ENCODE data around the gene WDFY1. TPM values are rescaled to one million over a fixed set of nuclear protein-coding genes. Genes with fewer than 3 reads are reported as not detected.

The WDFY1 gene
- total and polyA plus RNA-seq, 12 donors, result 7.8 to 45.2 (median 32.5) TPM

DNA sequence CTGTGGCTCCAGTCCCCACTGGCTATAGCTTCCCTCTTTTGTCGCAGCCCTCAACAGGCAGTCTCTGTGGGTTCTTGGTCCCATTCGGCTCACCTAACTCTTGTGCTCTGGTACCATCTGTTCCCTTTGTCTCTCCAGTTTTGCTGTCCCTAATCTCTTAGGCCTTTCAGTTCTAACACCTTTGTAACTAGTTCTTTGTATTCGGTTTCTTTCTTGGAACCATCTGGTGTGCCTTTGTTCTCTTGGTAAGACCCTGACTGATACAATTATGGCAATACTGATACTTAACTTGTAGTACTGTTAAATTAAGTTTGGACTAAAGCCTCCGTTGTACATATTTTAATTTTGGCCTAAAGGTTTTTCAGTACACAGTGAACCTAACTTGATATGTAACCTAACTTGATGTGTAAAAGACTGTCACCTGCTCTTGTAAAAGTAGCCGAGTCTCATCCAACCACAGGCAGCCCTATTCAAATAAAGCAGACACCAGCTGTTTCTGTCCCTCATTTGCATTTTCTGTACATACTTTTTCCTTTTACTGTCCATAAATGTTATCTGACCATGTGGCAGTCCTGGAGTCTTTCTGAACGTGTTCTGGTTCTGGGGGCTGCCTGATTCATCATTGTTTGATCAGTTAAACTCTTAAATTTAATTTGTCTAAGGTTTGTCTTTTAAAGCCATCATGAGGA is 7.3 kb upstream of the WDFY1 start:
- Histone ChIP-seq H3K36me3 (replicated peaks in 1 of 2) (no peaks in the 10 kb centered on the region), H3K4me1 (replicated peaks in 1 of 2) (peaks cover 5 to 8% of the 10 kb centered on the region in 2 donors), H3K4me3 (no peak overlapping the region), H3K27me3 (no peaks in the 10 kb centered on the region), H3K27ac (no peak overlapping the region), H3K9me3 (replicated peaks in 1 of 3) (no peaks in the 10 kb centered on the region)
- TF ChIP-seq, protein P1, sequence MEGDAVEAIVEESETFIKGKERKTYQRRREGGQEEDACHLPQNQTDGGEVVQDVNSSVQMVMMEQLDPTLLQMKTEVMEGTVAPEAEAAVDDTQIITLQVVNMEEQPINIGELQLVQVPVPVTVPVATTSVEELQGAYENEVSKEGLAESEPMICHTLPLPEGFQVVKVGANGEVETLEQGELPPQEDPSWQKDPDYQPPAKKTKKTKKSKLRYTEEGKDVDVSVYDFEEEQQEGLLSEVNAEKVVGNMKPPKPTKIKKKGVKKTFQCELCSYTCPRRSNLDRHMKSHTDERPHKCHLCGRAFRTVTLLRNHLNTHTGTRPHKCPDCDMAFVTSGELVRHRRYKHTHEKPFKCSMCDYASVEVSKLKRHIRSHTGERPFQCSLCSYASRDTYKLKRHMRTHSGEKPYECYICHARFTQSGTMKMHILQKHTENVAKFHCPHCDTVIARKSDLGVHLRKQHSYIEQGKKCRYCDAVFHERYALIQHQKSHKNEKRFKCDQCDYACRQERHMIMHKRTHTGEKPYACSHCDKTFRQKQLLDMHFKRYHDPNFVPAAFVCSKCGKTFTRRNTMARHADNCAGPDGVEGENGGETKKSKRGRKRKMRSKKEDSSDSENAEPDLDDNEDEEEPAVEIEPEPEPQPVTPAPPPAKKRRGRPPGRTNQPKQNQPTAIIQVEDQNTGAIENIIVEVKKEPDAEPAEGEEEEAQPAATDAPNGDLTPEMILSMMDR (IDR thresholded peaks at IDR 0.05), result no peak
- no peak for TF ChIP-seq POLR2A (IDR thresholded peaks at IDR 0.05)
- 83 to 90% (median 85%) methylated on average over 6 of the region's 6 CpGs for WGBS, 4 donors
- intact Hi-C loops (cut with DNase I), result no loop called here
- DNase-seq, result no peak

DNA sequence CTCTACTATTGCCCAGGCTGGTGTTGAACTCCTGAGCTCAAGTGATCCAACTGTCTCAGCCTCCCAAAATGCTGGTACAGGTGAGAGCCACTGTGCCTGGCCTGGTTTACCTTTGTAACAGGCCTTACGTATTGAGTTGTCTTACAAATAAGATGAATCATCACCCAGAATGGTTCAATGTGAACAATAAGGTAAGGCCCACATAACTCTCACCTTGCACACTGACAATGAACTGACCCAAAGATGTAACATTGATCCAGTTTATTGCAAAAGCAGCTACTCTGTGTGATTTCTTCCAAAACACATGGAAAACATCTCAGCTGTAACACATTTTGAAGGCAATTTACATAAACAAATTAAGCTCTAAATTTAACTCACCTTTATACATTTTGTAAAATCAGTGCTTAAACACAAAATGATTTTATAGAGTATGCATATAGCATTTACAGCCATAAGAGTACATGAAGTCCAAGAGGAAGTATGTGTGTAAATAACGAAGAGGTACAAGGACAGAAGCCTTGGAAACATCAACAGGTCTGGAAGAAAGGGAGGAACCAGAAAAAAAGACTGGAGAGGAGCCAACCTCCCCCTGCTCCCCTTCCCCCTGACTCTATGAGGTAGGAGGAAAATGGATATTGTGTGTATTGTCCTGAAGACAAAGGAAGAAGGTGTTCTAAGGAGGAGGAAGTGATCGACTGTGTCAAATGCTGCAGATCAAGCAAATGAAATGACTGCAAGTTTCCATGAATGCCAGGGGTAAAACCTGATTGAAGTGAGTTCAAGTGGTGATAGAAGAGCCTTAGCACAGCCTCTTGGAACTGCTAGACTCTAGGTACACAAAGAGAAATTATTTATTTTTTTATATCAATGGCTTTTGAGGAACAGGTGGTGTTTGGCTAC is 5.6 kb upstream of the WDFY1 start:
- Histone ChIP-seq H3K27ac (no peak overlapping the region), H3K27me3 (no peaks in the 10 kb centered on the region), H3K9me3 (replicated peaks in 1 of 3) (no peaks in the 10 kb centered on the region), H3K4me1 (replicated peaks in 1 of 2) (peaks cover 0 to 5% of the 10 kb centered on the region in 2 donors), H3K36me3 (replicated peaks in 1 of 2) (no peaks in the 10 kb centered on the region), H3K4me3 (no peak overlapping the region)
- intact Hi-C loops (cut with DNase I), result no loop called here
- no peak for DNase-seq
- TF ChIP-seq POLR2A (IDR thresholded peaks at IDR 0.05), result no peak
- TF ChIP-seq, protein P1 (IDR thresholded peaks at IDR 0.05), result no peak
- 64 to 72% (median 67%) methylated on average over 3 of the region's 3 CpGs for WGBS, 4 donors

DNA sequence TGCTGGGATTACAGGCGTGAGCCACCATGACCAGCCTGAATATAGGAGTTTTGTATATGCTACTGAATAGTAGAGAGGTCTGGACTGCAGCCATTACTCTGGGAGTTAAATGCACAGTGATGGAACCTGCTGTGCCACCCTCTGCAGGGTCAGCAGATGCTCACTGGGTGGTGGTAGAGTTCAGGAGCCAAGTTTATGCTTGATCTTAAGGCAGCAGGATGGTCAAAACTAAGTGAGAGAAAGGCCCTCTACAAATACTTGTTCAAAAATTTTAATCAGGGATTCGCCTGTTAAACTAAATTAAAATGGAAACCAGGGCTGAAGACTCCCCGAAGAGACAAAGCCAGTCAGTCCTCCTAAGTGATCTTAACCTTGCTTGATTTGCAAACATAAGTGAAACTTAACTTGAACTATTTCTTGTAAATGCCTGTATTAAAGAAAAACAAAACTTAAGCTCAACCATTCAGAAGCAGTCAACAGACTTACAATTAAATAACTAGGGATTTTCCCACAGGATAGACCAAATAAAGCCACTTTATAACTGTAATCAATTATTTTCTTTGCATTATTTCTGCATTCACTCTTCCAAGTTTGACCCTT is 4.2 kb upstream of the WDFY1 start:
- H3K27me3 ChIP-seq, result no peaks in the 10 kb centered on the region
- DNase-seq, result no peak
- WGBS, 4 donors, result 68 to 82% (median 73%) methylated on average over 3 of the region's 3 CpGs
- peaks cover 0 to 9% of the 10 kb centered on the region in 2 donors for H3K4me1 ChIP-seq (replicated peaks in 1 of 2)
- H3K27ac ChIP-seq, result no peak overlapping the region
- intact Hi-C loops (cut with DNase I), result no loop called here
- no peaks in the 10 kb centered on the region for H3K36me3 ChIP-seq (replicated peaks in 1 of 2)
- TF ChIP-seq POLR2A (IDR thresholded peaks at IDR 0.05), result no peak
- TF ChIP-seq, protein P1 (IDR thresholded peaks at IDR 0.05), result no peak
- H3K4me3 ChIP-seq, result no peak overlapping the region
- H3K9me3 ChIP-seq (replicated peaks in 1 of 3), result no peaks in the 10 kb centered on the region

DNA sequence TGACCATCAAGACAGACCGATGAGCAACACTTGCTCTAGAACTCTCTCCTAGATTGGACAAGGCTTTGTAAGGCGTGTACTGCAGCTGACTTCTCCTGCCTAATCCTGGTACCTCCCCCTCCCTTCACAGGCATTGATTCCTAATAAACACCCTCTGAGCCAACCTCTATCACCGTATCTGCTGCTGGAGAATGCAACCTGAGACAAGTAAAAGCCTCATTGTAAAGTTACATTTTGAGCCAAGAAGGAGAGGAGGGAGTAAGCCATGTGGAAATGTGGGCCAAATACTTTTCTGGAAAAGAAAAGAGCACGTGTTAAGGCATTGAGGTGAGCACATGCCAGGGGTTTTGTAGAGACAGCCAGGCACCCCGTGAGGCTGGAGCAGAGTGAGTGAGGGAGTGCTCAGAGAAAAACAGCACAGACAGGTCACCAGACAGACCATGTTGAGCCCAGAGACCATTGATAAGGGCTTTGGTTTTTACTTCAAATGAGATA is 2.6 kb upstream of the WDFY1 start:
- Histone ChIP-seq H3K4me3 (no peak overlapping the region), H3K27ac (no peak overlapping the region), H3K27me3 (no peaks in the 10 kb centered on the region), H3K36me3 (replicated peaks in 1 of 2) (no peaks in the 10 kb centered on the region), H3K9me3 (replicated peaks in 1 of 3) (no peaks in the 10 kb centered on the region), H3K4me1 (replicated peaks in 1 of 2) (peaks cover 6 to 17% of the 10 kb centered on the region in 2 donors)
- 63 to 71% (median 66%) methylated on average over 5 of the region's 5 CpGs for WGBS, 4 donors
- TF ChIP-seq, protein P1 (IDR thresholded peaks at IDR 0.05), result no peak
- no peak for TF ChIP-seq POLR2A (IDR thresholded peaks at IDR 0.05)
- intact Hi-C loops (cut with DNase I), result no loop called here
- DNase-seq, result no peak

Measured in adrenal gland (tissue), 12 donors.